HG03280 (cell line): ENCODE data around the gene BBLN.

Experiments used
- ATAC-seq: cut with Tn5 transposase; IDR thresholded peaks from one replicate; pipeline ENCODE4 v1.9.1; 2021; ENCODE audit warnings: mild to moderate bottlenecking, moderate library complexity; ENCODE audit not compliant: unreplicated experiment

BBLN gene

GRCh38 chr9:128211186-128211980 lies 51.3 kb downstream of the BBLN start:
- no peak for ATAC-seq

GRCh38 chr9:128211981-128212281 lies 51.9 kb downstream of the BBLN start:
- ATAC-seq: no peak
